ENCODE measurements around the gene STK24.

The STK24 gene

DNA sequence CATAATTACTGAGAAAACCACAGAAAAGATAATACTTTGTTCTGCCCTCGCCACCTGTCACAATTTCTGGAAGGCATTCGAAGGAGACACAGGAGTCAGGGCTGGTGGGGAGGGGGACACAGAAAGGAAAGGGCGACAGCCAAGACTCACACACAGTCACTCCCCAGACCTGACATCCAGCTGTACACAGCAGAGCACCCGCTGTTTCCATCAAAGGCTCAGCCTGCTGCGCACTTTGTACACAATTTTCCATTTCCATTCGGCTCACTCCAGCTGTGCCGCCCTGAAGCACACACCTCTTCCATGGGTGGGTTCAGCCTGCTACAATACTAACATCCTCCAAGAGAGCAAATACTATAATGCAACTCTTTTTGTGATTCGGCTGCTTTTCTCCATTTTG lies 38.0 kb downstream of the STK24 start:
- H3K4me3 ChIP-seq (ENCODE audit: low read depth, low read length): no peak overlapping the region
- DNase-seq (ENCODE audit: low read depth): no peak
- TF ChIP-seq, protein P1, sequence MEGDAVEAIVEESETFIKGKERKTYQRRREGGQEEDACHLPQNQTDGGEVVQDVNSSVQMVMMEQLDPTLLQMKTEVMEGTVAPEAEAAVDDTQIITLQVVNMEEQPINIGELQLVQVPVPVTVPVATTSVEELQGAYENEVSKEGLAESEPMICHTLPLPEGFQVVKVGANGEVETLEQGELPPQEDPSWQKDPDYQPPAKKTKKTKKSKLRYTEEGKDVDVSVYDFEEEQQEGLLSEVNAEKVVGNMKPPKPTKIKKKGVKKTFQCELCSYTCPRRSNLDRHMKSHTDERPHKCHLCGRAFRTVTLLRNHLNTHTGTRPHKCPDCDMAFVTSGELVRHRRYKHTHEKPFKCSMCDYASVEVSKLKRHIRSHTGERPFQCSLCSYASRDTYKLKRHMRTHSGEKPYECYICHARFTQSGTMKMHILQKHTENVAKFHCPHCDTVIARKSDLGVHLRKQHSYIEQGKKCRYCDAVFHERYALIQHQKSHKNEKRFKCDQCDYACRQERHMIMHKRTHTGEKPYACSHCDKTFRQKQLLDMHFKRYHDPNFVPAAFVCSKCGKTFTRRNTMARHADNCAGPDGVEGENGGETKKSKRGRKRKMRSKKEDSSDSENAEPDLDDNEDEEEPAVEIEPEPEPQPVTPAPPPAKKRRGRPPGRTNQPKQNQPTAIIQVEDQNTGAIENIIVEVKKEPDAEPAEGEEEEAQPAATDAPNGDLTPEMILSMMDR (conservative IDR thresholded peaks at IDR 0.05; ENCODE audit: low read depth, low read length): no peak

DNA sequence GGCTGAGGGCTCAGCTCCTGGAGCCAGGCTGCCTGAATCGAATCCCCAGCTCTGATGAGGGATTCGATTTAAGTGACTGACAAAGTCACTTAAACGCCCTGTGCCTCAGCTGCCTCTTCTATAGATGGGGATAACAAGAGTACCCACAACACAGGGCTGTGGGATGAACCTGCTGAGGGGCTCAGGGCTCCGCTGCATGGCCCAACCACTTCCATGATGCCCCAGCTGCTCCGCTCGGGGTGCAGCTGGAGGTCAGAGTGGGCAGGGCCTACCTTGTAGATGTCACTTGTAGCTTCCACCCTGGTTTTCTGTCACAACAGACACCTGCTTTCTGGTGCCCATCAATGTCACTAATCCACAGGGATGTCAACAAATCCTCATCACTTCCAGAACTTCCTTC lies 39.2 kb downstream of the STK24 start:
- DNase-seq (ENCODE audit: low read depth): no peak
- TF ChIP-seq, protein P1 (conservative IDR thresholded peaks at IDR 0.05; ENCODE audit: low read depth, low read length): no peak
- H3K4me3 ChIP-seq (ENCODE audit: low read depth, low read length): no peak overlapping the region

DNA sequence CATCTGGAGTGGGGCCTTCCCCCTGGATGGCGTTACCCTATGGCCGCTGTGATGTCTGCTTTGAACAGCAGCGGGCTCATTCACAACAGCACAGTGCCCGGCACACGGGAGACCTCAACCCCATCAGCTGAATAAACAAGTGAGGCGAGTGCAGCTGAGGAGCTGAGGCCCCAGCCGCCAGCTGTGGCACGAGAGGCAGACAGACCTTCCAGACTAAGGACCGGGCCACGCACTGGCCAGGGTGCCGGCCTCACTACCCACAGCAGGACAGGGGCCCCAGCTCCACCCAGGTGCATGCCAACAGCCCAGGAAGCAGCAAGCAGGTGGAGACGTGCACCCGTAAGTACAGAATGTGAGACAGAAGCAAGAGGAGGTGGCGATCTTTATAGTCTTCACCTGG lies 39.6 kb downstream of the STK24 start:
- H3K4me3 ChIP-seq (ENCODE audit: low read depth, low read length): no peak overlapping the region
- DNase-seq (ENCODE audit: low read depth): no peak
- TF ChIP-seq, protein P1 (conservative IDR thresholded peaks at IDR 0.05; ENCODE audit: low read depth, low read length): no peak

DNA sequence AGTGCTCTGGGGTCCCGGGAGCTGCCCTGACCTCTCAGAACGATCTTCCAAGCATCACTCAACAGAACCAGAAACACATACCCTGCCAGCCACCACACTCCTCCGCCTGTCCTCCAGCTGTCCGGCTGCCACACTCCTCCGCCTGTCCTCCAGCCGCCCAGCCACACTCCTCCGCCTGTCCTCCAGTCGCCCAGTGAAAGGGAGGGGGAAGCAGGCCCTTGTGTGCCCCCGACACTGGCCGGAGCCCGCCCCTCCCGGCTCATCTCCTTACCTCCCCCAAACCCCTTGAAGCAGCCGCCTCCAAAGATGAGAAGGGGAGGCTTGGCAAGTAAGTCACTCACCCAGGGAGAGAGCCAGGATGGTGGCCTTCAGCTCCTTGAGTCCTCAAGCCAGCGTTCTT lies 40.2 kb downstream of the STK24 start:
- TF ChIP-seq, protein P1 (conservative IDR thresholded peaks at IDR 0.05; ENCODE audit: low read depth, low read length): no peak
- no peak overlapping the region for H3K4me3 ChIP-seq (ENCODE audit: low read depth, low read length)
- no peak for DNase-seq (ENCODE audit: low read depth)

DNA sequence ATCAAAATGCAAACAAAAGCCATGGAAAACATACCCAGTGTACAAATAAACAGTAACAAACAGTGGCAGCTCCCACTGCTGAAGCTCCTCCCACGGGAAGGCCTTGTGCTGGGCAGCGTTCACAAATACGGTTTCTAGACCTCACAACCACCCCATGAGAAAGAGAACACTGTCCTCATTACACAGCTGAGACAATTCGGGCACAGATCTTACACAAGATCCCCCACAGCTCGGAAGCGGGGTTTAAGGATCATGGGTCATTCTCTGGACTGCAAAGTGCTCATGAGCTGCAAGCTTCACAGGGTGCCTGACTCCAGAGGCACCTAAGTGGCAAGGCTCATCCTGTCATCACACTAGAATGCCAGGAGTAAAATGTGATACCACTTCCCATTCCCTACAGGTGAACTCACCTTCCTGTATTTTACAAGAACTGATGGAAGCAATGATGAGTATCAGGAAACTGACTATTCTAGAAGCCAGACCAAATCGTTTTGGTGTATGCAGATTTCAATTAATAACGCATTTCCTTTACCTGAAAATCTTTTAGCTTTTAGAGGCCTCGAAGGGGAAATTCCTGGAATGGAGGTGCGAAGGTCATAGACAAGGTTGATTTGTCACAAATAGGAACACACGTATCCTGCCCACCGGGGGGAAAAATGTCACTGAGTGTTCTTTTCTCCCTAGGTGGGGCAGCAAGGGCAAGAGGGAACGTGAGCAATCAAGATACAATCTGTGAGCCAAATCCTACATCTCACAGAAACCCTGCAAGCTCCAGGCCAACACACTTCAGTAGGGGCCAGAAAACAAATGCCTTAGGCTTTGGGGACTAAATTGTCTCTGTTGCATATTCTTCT lies 41.2 kb downstream of the STK24 start:
- H3K4me3 ChIP-seq (ENCODE audit: low read depth, low read length): no peak overlapping the region
- TF ChIP-seq, protein P1 (conservative IDR thresholded peaks at IDR 0.05; ENCODE audit: low read depth, low read length): no peak
- DNase-seq (ENCODE audit: low read depth): peak; percentile 78

DNA sequence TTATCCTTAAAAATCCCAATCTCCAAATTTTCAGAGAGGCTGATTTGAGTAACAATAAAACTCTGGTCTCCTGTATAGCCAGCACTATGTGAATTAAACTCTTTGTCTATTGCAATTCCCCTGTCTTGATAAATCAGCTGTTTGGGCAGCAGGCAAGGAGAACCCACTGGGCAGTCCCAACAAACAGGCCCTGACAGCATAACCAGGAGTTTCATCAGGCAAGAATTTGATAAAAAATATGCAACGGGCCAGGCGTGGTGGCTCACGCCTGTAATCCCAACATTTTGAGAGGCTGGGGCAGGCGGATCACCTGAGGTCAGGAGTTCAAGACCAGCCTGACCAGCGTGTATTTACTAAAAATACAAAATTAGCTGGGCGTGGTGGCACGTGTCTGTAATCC lies 42.1 kb downstream of the STK24 start:
- no peak for DNase-seq (ENCODE audit: low read depth)
- TF ChIP-seq, protein P1 (conservative IDR thresholded peaks at IDR 0.05; ENCODE audit: low read depth, low read length): no peak
- H3K4me3 ChIP-seq (ENCODE audit: low read depth, low read length): no peak overlapping the region

DNA sequence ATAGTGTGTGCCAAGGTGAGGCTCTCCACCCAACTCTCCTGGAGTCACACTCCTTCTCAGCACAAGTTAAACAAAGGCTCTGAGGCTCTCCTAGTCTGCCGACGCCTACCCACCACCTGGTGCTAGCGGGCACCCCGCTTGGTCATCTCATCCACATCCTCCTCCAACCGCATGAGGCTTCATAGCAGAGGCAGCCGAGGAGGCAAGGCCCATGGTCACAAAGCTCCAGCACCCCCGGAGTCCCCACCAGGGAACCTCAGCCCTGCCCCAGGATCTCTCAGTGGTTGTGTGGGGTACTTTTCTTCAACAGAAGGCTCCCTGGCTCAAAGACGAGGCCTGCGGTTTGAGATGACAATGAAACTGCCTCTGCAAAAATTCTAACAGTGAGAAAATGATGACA lies 43.0 kb downstream of the STK24 start:
- no peak for DNase-seq (ENCODE audit: low read depth)
- H3K4me3 ChIP-seq (ENCODE audit: low read depth, low read length): no peak overlapping the region
- TF ChIP-seq, protein P1 (conservative IDR thresholded peaks at IDR 0.05; ENCODE audit: low read depth, low read length): no peak

All from choroid plexus epithelial cell (primary cell).